Naive B cell (primary cell): ENCODE results near the gene PRF1. TPM values are rescaled to one million over a fixed set of nuclear protein-coding genes. Genes with fewer than 3 reads are reported as not detected.

Experiments
- ATAC-seq, 2 donors: fragments of 150-1000 bp; cut with Tn5 transposase; 2 replicates each; pipeline ENCODE4 v1.10.0; 2021; ENCODE audit warnings: low read depth in 2 of 2, mild to moderate bottlenecking in 2 of 2, moderate library complexity in 2 of 2
- DNase-seq: peaks from one replicate; pipeline ENCODE4 v3.0.0; 2022
- H3K27ac Mint-ChIP-seq, 6 donors: one replicate each; pipeline ENCODE4 v1.8.0; 2020 to 2022; ENCODE audit warnings: mild to moderate bottlenecking in 6 of 6, mixed read lengths in 6 of 6, moderate library complexity in 5 of 6, inconsistent platforms in 2 of 6
- H3K27me3 Mint-ChIP-seq, 3 donors: one replicate each; pipeline ENCODE4 v1.8.0; 2021 to 2022; ENCODE audit warnings: mixed read lengths in 3 of 3, mild to moderate bottlenecking in 1 of 3
- H3K36me3 Mint-ChIP-seq, 2 donors: one replicate each; pipeline ENCODE4 v1.8.0; 2020 to 2022; ENCODE audit warnings: mixed read lengths in 2 of 2, inconsistent platforms in 1 of 2, mild to moderate bottlenecking in 1 of 2
- H3K4me1 Mint-ChIP-seq, 3 donors: one replicate each; pipeline ENCODE4 v1.8.0; 2020 to 2022; ENCODE audit warnings: mixed read lengths in 3 of 3, inconsistent platforms in 1 of 3, mild to moderate bottlenecking in 1 of 3, moderate library complexity in 1 of 3
- H3K4me3 Mint-ChIP-seq, 8 donors: one replicate each; pipeline ENCODE4 v1.8.0; 2020 to 2022; ENCODE audit warnings: mild to moderate bottlenecking in 8 of 8, mixed read lengths in 8 of 8, moderate library complexity in 8 of 8, inconsistent platforms in 2 of 8
- H3K9me3 Mint-ChIP-seq, 7 donors: one replicate each; pipeline ENCODE4 v1.8.0; 2020 to 2022; ENCODE audit warnings: mixed read lengths in 7 of 7, mild to moderate bottlenecking in 5 of 7, inconsistent platforms in 2 of 7, moderate library complexity in 1 of 7
- polyA plus RNA-seq, 6 donors: library from polyadenylated mRNA; unstranded; fragments of 300-500 nt; fragmentation: Illumina TruSeq; gene quantifications; one replicate each; pipeline ENCODE4 v1.2.3, GENCODE V29; 2021; ENCODE audit warnings: low read depth in 6 of 6

The PRF1 gene
- polyA plus RNA-seq, 6 donors from 2014 or later = 1.2 to 9.3 (median 3.7) TPM

GRCh38 chr10:70575874-70576802 lies 26.4 kb downstream of the PRF1 start:
- Mint-ChIP-seq H3K27me3 (no peaks in the 10 kb centered on the region), H3K36me3 (no peaks in the 10 kb centered on the region), H3K4me3 (peak overlapping the region in 7 of 8 donors; percentile 53 to 72 (median 65)), H3K9me3 (no peaks in the 10 kb centered on the region), H3K27ac (peak overlapping the region in 4 of 6 donors; percentile 74 to 96 (median 84)), H3K4me1 (peaks cover 37 to 47% (median 47%) of the 10 kb centered on the region in 3 donors)
- ATAC-seq (peak; percentile 52 to 63), DNase-seq (no peak)

- H3K9me3 Mint-ChIP-seq = no peaks in the 10 kb centered on the region
- no peaks in the 10 kb centered on the region for H3K27me3 Mint-ChIP-seq
- H3K27ac Mint-ChIP-seq = peak overlapping the region in 3 of 6 donors; percentile 22 to 86 (median 58)
- no peaks in the 10 kb centered on the region for H3K36me3 Mint-ChIP-seq
- ATAC-seq (no peak), DNase-seq (no peak)
- peak overlapping the region in 4 of 8 donors; percentile 36 to 72 (median 60) for H3K4me3 Mint-ChIP-seq
- peaks cover 37 to 47% (median 47%) of the 10 kb centered on the region in 3 donors for H3K4me1 Mint-ChIP-seq
Measured at GRCh38 chr10:70575486-70575873, 27.1 kb downstream of the PRF1 start.

- Mint-ChIP-seq H3K4me1 (peaks cover 32 to 39% (median 34%) of the 10 kb centered on the region in 3 donors), H3K36me3 (peaks cover 0 to 5% of the 10 kb centered on the region in 2 donors), H3K4me3 (no peak overlapping the region), H3K27me3 (no peaks in the 10 kb centered on the region), H3K27ac (peak overlapping the region in 3 of 6 donors; percentile 4 to 84 (median 74)), H3K9me3 (no peaks in the 10 kb centered on the region)
- ATAC-seq (no peak), DNase-seq (no peak)
Measured at GRCh38 chr10:70573599-70574506, 28.7 kb downstream of the PRF1 start.

GRCh38 chr10:70571636-70572439 lies 30.7 kb downstream of the PRF1 start:
- Mint-ChIP-seq H3K36me3 (peaks cover 0 to 5% of the 10 kb centered on the region in 2 donors), H3K4me1 (peaks cover 14 to 19% (median 17%) of the 10 kb centered on the region in 3 donors), H3K27me3 (no peaks in the 10 kb centered on the region), H3K9me3 (no peaks in the 10 kb centered on the region), H3K27ac (peak overlapping the region in 1 of 6 donors; percentile 24), H3K4me3 (peak overlapping the region in 1 of 8 donors; percentile 9)
- DNase-seq (no peak), ATAC-seq (no peak)

GRCh38 chr10:70571236-70571635 lies 31.3 kb downstream of the PRF1 start:
- Mint-ChIP-seq H3K36me3 (peaks cover 0 to 5% of the 10 kb centered on the region in 2 donors), H3K9me3 (no peaks in the 10 kb centered on the region), H3K4me3 (no peak overlapping the region), H3K27ac (peak overlapping the region in 2 of 6 donors; percentile 24 to 81), H3K4me1 (peaks cover 8 to 13% (median 11%) of the 10 kb centered on the region in 3 donors), H3K27me3 (no peaks in the 10 kb centered on the region)
- DNase-seq = no peak
- ATAC-seq = no peak

GRCh38 chr10:70568781-70569495 lies 33.6 kb downstream of the PRF1 start:
- ATAC-seq (no peak), DNase-seq (no peak)
- H3K9me3 Mint-ChIP-seq = no peaks in the 10 kb centered on the region
- peaks cover 0 to 5% of the 10 kb centered on the region in 2 donors for H3K36me3 Mint-ChIP-seq
- H3K4me3 Mint-ChIP-seq = no peak overlapping the region
- H3K27ac Mint-ChIP-seq = peak overlapping the region in 1 of 6 donors; percentile 68
- no peaks in the 10 kb centered on the region for H3K27me3 Mint-ChIP-seq
- peaks cover 5 to 11% (median 10%) of the 10 kb centered on the region in 3 donors for H3K4me1 Mint-ChIP-seq

- Mint-ChIP-seq H3K27me3 (no peaks in the 10 kb centered on the region), H3K36me3 (peaks cover 0 to 5% of the 10 kb centered on the region in 2 donors), H3K4me1 (peaks cover 5 to 15% (median 10%) of the 10 kb centered on the region in 3 donors), H3K4me3 (no peak overlapping the region), H3K27ac (peak overlapping the region in 1 of 6 donors; percentile 44), H3K9me3 (no peaks in the 10 kb centered on the region)
- ATAC-seq (no peak), DNase-seq (no peak)
Measured at GRCh38 chr10:70568113-70568512, 34.4 kb downstream of the PRF1 start.

- no peaks in the 10 kb centered on the region for H3K9me3 Mint-ChIP-seq
- no peaks in the 10 kb centered on the region for H3K27me3 Mint-ChIP-seq
- ATAC-seq (no peak), DNase-seq (no peak)
- H3K36me3 Mint-ChIP-seq = peaks cover 0 to 5% of the 10 kb centered on the region in 2 donors
- H3K27ac Mint-ChIP-seq = no peak overlapping the region
- H3K4me3 Mint-ChIP-seq = no peak overlapping the region
- peaks cover 5 to 15% (median 10%) of the 10 kb centered on the region in 3 donors for H3K4me1 Mint-ChIP-seq
Measured at GRCh38 chr10:70567603-70568002, 34.9 kb downstream of the PRF1 start.

- DNase-seq = no peak
- Mint-ChIP-seq H3K27me3 (no peaks in the 10 kb centered on the region), H3K4me3 (no peak overlapping the region), H3K27ac (peak overlapping the region in 1 of 6 donors; percentile 49), H3K36me3 (peaks cover 0 to 5% of the 10 kb centered on the region in 2 donors), H3K9me3 (no peaks in the 10 kb centered on the region), H3K4me1 (peaks cover 5 to 15% (median 10%) of the 10 kb centered on the region in 3 donors)
- no peak for ATAC-seq
Measured at GRCh38 chr10:70566515-70567290, 35.8 kb downstream of the PRF1 start.

GRCh38 chr10:70565556-70566514 lies 36.7 kb downstream of the PRF1 start:
- Mint-ChIP-seq H3K27me3 (no peaks in the 10 kb centered on the region), H3K9me3 (no peaks in the 10 kb centered on the region), H3K27ac (peak overlapping the region in 1 of 6 donors; percentile 68), H3K36me3 (peaks cover 0 to 5% of the 10 kb centered on the region in 2 donors), H3K4me1 (peaks cover 5 to 15% (median 8%) of the 10 kb centered on the region in 3 donors), H3K4me3 (no peak overlapping the region)
- DNase-seq = no peak
- ATAC-seq = no peak

GRCh38 chr10:70564901-70565351 lies 37.6 kb downstream of the PRF1 start:
- H3K4me1 Mint-ChIP-seq = peaks cover 5 to 15% (median 8%) of the 10 kb centered on the region in 3 donors
- no peaks in the 10 kb centered on the region for H3K27me3 Mint-ChIP-seq
- H3K36me3 Mint-ChIP-seq = peaks cover 0 to 5% of the 10 kb centered on the region in 2 donors
- H3K9me3 Mint-ChIP-seq = no peaks in the 10 kb centered on the region
- H3K27ac Mint-ChIP-seq = peak overlapping the region in 1 of 6 donors; percentile 68
- no peak overlapping the region for H3K4me3 Mint-ChIP-seq
- ATAC-seq = no peak
- DNase-seq = no peak
